HG03432 (cell line): Measurements from ENCODE around the gene SLC16A4.

Experiments used
- ATAC-seq: cut with Tn5 transposase; IDR thresholded peaks from one replicate; pipeline ENCODE4 v1.9.1; 2021; ENCODE audit warnings: mild to moderate bottlenecking, moderate library complexity; ENCODE audit not compliant: unreplicated experiment

Gene SLC16A4

DNA sequence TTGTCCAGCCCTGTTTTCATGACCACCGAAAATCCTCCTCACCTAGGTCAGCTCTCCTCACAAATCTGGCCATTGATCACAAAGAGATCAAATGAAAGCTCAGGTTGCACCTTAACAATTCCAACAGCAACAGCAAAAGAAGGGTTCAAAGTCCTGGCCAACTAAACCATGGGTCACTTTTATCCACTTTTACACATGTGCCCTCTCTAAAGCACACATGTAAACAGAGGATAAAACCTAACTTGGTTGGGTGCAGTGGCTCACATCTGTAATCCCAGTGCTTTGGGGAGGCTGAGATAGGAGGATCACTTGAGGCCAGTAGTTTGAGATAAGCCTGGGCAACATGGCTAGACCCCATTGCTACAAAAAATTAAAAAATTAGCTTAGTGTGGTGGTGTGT lies 55.6 kb downstream of the SLC16A4 start:
- no peak for ATAC-seq

DNA sequence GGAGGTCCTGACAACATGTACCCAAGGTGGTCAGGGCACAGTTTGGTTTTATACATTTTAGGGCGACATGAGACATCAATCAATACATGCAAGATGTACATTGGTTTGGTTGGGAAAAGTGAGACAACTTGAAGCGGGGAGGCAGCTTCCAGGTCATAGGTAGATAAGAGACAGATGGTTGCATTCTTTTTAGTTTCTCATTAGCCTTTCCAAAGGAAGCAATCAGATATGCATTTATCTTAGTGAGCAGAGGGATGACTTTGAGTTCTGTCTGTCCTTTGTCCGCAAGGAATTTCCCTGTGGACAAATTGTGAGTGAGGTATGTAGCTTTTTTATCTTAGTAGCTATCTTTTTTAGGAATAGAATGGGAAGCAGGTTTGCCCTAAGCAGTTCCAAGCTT lies 62.1 kb downstream of the SLC16A4 start:
- no peak for ATAC-seq

DNA sequence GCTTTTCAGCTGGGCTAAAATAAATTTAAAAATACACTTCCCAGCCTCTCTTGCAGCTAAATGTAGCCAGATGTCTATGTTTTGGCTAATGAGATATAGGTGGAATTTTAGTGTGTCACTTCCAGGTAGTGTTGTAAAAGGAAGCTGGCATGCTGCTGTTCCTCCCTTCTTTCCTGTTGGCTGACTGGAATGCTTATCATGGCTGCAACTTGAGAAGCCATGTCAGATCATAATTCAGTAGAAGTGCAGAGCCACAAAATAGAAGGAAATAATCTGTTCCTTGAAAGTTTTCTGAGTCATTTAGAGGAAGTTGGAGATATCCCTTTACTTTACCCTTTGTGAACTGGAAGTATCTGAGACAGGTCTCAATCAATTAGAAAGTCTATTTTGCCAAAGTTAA lies 62.6 kb downstream of the SLC16A4 start:
- ATAC-seq = no peak

DNA sequence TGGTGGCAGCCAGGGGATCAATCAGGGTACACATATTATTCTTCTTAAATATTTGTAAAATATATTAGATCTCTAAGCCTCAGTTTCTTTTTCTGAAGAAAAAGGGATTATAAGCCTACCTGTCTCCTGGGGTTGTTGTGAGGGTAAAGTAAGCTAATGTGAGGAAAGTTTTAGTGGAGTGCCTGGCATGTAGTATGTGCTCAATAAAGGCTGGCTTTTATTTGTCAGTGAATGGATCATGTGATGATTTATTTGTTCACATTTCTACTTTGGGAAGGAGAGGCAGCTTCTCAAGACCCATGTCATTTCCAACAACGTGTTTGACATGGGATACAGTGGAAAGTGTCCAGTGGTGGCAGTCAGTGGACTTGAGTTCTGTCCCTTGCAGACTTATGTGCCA lies 64.0 kb downstream of the SLC16A4 start:
- ATAC-seq = no peak

DNA sequence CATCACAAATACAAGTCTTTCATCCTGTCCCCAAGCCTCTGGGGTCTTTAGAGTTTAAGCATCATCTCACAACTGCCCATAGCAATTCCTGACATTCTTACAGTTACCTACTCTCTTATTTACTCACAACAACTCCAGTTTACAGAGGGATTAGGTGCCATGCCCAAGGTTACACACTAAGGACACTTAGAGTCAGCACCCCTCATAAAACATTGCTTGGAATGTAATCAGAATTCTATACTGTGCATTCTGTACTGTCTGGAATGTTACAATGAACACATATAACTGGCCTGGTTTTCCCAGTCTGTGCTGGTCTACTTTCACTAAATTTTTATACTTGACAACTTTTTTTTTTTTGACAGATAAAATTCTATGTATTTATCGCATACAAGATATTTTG lies 66.2 kb downstream of the SLC16A4 start:
- no peak for ATAC-seq

DNA sequence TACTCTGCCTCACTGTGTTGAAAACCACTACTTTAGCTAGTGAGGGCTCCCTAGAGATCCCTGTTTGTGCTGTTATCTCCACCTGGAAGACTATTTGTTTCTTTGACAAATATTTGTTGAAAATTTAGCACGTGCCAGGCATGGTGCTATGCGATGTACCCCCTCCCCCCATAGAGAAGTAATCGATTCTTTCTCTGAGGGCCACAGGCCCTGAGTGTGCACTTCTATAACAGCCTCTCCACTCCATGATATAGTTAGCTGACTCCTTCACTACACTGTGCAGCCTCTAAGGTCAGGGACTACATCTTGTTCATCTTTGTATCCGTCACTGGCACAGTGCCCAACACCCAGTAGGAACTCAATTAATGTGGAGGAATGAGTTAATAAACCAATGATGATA lies 69.0 kb downstream of the SLC16A4 start:
- no peak for ATAC-seq

DNA sequence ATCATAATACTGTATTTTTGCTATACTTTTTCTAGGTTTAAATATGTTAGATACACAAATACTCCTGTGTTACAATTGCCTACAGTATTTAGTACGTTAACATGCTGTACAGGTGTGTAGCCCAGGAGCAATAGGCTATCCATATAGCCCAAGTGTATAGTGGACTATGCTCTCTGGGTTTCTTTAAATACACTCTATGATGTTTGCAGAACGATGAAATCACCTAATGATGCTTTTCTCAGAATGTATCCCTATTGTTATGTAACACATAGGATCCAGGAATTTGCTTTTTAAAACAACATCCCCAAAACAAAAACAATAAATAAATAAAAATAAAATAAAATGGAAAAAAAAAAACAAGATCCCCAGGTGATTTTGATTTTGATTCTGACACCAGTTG lies 69.8 kb downstream of the SLC16A4 start:
- no peak for ATAC-seq

DNA sequence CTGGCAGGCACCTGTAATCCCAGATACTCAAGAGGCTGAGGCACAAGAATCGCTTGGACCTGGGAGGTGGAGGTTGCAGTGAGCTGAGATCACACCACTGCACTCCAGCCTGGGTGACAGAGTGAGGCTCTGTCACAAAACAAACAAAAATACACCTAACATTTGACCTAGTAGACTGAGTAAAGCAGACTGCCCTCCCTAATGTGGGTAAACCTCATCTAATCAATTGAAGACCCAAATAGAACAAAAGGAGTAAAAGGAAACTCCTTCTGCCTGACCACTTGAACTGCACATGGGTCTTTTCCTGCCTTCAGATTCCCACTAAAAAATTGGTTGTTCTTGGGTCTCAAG lies 70.7 kb downstream of the SLC16A4 start:
- no peak for ATAC-seq

DNA sequence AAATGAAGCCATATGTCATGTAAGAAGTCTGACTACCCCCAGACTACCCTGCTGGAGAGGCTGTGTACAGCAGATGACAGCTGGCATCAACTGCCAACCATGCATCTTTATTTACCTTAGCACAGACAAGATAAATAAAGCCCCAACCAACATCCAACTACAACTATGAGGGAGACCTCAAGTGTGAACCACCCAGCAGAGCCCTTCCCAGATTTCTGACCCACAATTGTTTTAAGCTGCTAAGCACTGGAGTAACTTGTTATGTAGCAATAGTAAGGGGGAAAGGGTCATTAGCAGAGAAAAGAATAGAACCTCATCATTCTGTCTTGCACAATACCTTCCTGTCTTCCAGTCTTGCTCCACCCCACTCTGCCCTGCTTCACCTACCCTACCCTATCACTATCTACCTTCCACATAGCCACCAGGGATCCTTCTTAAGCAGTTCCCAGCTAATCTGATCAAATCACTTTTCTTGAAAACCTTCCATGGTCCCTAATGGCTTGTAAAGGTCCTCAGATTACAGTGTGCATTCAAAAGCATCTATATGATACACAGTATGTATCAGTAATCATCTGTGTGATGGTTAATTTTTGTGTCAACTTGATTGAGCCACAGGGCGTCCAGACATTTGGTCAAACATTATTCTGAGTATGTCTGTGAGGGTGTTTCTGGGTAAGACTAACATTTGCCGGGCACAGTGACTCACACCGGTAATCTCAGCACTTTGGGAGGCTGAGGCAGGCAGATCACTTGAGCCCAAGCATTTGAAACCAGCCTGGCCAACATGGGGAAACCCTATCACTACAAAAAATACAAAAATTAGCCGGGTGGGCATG lies 71.3 kb downstream of the SLC16A4 start:
- no peak for ATAC-seq

DNA sequence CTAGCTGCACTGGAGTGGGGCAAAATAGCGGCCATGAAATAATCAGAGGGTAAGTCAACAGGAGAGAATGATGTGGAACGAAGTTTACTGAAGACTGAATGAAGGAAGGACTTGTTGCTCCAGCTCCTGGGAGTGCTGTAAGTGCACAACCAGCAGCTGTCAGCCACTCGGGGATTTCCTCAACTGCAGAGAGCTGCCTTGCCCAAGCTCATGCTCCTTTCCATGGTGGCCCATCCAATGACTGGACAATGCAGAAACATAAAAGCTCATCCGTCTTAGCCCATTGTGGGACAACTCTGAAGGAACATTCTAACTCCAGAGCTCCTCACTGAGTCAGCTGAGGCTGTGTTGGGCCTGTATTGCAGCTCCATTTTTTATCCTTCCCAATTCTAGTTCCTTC lies 72.8 kb downstream of the SLC16A4 start:
- no peak for ATAC-seq

DNA sequence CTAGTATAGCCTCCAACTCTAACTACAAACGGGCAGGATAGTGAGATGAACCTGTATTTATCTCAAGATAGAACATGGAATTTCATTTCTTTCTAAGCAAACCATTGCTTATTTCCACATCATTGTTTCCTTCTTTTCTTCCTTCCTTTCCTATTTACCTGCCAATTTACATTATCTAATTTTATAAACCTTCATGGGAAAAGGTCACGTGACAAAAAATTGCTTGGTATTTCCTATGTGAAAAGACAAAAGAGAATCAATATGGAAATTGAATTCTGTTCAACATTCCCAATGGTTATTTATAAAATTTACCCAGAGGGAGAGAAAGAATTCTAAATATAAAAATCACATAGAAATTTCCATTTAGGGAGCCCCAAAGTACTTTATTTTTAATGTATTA lies 74.1 kb downstream of the SLC16A4 start:
- no peak for ATAC-seq
